GM21528 (cell line): ENCODE data around the gene SYCP1.
"Not testable (repeated sequence)": the region's sequence is repeated elsewhere in the genome, so short reads cannot be mapped to it uniquely, and the experiment has no call there.

Source experiments
- ATAC-seq: cut with Tn5 transposase; IDR thresholded peaks from one replicate; pipeline ENCODE4 v1.9.1; 2021; ENCODE audit warnings: mild to moderate bottlenecking, moderate library complexity; ENCODE audit not compliant: unreplicated experiment, low FRiP score

Gene SYCP1, protein sequence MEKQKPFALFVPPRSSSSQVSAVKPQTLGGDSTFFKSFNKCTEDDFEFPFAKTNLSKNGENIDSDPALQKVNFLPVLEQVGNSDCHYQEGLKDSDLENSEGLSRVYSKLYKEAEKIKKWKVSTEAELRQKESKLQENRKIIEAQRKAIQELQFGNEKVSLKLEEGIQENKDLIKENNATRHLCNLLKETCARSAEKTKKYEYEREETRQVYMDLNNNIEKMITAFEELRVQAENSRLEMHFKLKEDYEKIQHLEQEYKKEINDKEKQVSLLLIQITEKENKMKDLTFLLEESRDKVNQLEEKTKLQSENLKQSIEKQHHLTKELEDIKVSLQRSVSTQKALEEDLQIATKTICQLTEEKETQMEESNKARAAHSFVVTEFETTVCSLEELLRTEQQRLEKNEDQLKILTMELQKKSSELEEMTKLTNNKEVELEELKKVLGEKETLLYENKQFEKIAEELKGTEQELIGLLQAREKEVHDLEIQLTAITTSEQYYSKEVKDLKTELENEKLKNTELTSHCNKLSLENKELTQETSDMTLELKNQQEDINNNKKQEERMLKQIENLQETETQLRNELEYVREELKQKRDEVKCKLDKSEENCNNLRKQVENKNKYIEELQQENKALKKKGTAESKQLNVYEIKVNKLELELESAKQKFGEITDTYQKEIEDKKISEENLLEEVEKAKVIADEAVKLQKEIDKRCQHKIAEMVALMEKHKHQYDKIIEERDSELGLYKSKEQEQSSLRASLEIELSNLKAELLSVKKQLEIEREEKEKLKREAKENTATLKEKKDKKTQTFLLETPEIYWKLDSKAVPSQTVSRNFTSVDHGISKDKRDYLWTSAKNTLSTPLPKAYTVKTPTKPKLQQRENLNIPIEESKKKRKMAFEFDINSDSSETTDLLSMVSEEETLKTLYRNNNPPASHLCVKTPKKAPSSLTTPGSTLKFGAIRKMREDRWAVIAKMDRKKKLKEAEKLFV

DNA sequence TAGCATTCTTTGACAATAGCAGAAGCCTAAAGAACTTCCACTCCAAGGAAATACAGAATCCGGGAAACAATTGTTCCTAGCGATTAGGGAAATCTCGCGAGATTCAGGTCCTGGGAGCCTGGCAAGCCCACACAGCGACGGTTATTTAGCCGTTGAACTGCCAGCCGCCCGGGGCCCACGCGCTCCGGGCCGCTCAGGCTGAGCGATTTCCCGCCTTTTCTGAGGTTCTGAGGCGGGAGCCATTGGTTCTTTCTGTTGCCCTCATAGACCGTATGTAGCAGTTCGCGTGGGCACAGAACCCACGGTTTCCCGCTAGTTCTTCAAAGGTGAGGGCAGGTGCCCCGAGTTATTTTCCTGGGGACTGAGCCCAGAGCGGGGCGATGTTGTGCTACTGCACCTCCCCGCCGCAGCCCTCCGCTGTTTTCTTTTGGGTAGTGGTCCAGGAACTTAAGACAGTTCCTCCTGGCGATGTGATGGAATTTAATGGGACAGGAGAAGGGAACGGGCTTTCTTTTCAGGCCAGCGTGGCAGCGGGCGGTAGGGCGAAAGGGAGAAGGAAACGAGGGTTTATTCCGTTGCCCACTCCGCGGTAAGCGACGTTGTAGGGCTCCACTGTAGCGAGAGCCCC is at the start of gene SYCP1:
SYCP1 (plus strand) TSS at position 171 of the 628 bp plus-strand sequence. CDS start 602 bp downstream, outside the sequence.
- no peak for ATAC-seq

DNA sequence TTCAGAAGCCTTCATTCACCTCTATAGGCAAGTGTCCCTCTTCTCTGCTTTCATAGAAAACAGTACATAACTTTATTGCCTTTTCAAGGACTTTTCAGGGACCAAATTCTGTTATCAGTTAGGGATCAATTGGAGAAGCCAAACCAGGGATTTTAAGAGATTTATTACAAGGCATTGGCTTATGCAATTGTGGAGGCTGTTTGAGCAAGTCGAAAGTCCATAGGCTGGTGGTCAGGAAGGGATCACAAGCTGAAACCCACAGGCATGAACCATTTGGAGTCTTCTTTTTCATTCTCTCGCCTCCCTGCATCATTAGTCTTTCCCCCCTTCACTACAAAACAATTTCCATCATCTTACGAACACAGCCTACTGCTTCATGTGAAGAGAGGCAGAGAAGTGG is 34.8 kb upstream of the SYCP1 start:
- no peak for ATAC-seq

DNA sequence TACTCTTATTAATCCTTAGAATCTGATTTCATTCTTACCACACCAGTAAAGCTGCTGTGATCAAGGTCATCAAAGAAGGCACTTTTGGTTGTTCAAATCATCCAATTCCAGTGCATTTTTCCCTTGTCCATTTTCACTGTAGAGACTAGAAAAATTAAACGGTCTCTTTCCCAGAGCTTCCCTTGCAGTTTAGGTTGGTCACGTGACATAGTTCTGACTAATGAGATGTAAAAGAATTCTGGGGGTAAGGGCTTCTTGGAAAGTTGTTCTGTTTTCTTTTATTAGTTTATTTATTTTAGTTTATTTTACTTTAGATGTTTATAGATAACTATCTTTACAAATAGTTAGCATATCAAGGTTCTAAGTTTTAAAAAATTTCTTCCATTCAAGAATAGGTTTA is 34.3 kb upstream of the SYCP1 start:
- no peak for ATAC-seq

GRCh38 chr1:114821978-114822377 is 32.7 kb upstream of the SYCP1 start:
- ATAC-seq, result no peak

DNA sequence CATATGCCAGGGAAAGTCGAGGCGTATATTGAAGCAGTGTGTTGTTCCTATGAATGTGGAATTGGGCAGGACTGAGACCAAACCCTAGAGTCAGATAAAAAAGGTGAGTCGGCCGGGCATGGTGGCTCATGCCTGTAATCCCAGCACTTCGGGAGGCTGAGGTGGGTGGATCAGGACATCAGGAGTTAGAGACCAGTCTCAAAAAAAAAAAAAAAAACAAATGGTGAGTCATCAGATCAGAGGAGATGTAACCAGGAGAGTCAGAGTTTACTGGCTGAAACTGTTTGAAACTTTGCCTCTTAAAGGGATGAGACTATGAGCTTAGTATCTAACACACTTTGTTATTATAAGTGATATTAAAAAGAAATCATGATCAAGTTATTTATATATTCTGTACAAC is 26.4 kb upstream of the SYCP1 start:
- no peak for ATAC-seq

- not testable (repeated sequence) for ATAC-seq
These were observed 24.6 kb upstream of the SYCP1 start for GRCh38 chr1:114830075-114830474.

GRCh38 chr1:114831276-114831994 is 23.2 kb upstream of the SYCP1 start:
- no peak for ATAC-seq

DNA sequence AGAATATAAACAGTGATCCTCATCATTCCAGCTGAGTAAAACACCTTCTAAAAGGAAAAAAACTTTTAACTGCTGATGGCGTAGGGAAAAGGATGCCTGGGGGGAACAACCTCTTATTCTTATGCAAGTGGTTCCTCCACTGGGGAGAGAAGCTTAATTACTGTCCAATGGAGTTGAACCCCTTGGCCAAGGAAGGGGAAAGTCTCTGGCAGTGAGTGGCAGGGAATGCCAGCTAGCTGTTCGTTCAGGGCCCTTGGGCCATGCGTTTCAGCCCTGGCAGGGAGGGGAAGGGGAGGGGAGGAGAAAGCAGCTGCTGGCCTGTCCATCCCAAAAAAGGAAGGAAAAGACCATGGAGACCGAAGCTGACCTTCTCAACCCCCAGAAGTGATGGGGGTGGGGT is 22.6 kb upstream of the SYCP1 start:
- ATAC-seq, result no peak

- no peak for ATAC-seq
These were observed 21.2 kb upstream of the SYCP1 start for GRCh38 chr1:114833421-114833820.

GRCh38 chr1:114844270-114844669 is 10.4 kb upstream of the SYCP1 start:
- ATAC-seq, result no peak

DNA sequence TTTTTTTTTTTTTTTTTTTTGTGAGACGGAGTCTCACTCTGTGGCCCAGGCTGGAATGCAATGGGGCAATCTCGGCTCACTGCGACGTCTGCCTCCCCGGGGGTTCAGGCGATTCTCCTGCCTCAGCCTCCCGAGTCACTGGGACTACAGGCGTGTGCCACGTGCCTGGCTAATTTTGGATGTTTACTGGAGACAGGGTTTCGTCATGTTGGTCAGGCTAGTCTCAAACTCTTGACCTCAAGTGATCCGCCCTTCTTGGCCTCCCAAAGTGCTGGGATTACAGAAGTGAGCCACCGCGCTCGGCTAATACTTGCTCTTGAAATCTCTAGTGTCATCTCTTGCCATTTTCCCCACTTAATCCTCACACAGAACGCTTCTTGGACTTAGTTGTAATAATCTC is 1.1 kb upstream of the SYCP1 start:
- no peak for ATAC-seq

DNA sequence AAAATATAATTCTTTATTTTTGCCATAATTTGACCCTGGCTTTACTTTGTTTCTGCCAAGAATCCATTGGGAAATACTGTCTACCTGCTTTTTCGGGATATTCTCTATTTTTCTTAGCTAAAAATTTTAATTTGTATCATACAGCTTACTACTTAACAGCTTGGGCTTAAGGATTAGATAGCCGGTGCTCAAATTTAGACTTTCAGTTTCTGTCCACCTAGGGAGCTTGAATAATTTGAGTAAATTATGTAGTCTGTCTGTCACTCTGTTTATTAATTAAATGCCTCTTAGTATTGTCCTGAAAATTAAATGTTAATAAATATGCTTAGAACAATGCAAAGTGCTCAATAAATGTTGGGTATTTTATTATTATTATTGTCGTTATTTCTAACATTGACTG is 6.7 kb downstream of the SYCP1 start:
- ATAC-seq, result no peak

DNA sequence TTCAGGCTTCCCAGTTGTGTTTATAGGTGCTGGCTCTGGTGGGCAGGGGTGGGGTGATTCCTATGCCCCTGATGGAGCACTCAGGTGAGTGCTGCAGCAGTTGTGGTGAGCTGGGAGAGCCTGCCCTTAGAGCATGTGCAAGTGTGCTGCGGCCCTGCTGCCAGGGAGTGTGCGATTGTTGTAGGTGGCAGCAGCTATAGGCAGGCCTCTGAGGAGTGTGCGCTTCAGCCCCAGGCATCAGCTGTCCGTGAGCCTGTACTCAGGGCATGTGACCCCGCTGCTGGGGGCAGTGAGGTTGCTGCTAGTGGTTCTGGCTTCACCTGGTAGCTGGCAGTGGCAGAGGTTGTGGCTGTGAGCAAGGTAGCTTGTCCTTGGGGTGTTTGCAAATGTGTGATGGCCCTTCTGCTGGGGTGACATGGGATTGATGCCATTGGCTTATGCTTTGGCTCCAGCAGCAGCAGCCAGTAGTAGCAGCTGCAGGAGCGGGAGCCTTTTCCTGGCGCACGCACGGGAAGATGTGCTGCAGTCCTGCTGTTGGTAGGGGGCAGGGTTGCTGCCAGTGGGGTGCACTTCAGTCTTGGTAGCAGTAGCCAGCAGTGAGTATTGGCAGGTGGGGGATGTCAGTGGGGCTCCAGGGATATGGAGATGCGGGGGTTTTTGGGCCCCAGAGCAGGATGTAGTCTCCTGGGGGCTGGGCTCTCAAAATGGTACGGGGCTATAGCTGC is 37.7 kb downstream of the SYCP1 start:
- no peak for ATAC-seq

DNA sequence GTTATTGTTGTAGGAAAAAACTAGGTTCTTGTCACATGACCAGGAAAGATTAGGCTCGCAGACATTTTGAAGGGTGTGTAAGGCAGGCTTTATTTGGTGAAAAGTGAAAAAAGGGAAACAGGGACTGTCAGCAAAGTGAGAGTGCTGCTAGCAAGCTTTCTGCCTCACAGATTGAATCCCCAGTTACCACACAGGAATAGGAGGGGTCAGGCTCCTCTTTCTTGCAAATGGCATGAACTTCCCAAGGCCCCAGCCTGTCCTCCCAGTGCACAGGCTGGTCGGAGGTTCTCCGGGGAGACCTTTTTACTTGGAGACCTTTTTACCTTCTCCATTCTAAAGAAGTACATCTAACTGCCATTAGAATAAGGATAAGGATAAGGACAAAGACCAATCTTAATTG is 42.1 kb downstream of the SYCP1 start:
- no peak for ATAC-seq

GRCh38 chr1:114901814-114902213 is 47.2 kb downstream of the SYCP1 start:
- no peak for ATAC-seq

- no peak for ATAC-seq
These were observed 47.7 kb downstream of the SYCP1 start for GRCh38 chr1:114902343-114902742.

DNA sequence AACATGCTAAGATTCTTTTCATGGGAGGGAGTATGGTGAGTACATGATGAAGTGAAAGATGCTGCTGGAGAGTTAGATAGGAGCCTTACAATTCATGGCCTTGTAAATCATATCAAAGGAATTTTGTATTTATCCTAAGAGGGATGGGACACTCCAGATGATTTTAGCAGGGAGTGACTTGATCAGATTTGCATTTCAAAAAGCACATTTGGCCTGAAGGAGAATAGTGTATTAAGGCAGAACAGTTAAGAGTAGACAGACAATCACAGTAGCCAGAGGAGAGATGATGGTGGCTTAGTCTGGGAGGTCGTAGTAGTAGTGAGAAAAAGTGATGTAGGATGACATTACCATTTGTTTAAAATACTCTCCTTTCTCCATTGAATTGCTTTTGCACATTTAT is 48.8 kb downstream of the SYCP1 start:
- no peak for ATAC-seq

GRCh38 chr1:114915720-114916119 is 61.1 kb downstream of the SYCP1 start:
- not testable (repeated sequence) for ATAC-seq

GRCh38 chr1:114926607-114927006 is 71.9 kb downstream of the SYCP1 start:
- ATAC-seq, result no peak

DNA sequence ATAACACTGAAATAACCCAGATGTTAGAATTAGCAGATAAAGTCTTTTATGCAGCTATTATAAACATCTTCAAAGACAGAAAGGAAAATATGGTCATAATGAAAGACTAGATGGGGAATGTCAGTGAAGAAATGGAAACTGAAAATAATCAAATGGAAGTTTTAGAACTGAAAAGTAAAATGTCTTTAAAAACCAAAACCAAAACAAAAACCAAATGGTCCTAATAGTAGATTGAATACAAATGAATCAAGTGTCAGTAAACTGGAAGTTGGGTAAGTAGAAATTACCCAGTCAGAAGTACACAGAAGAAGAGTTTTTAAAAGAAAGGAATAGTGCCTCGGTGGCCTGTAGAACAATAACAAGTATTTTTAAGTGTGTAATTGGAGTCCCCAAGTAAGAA is 72.7 kb downstream of the SYCP1 start:
- no peak for ATAC-seq
